Stomach (tissue), 9 donors: ENCODE results near the gene TUBGCP3. TPM values are rescaled to one million over a fixed set of nuclear protein-coding genes. Genes with fewer than 3 reads are reported as not detected.

Experiments
- DNase-seq, 2 donors: peaks; one replicate each; pipeline versions ENCODE4 v3.0.0 to v3.0.0-alpha.2; 2013 to 2019
- H3K27ac ChIP-seq, 5 donors: fragments of 200-600 bp in 4 of 5; sonication (generic) in 4 of 5; one replicate each; pipeline ENCODE4 v1.5.1; 2013 to 2019; ENCODE audit warnings: mild to moderate bottlenecking in 1 of 5, moderate library complexity in 1 of 5
- H3K27me3 ChIP-seq, 3 donors: fragments of 200-600 bp; sonication (generic); one replicate each; pipeline ENCODE4 v1.5.1; 2017 to 2019; ENCODE audit warnings: mixed run types in 1 of 3
- H3K36me3 ChIP-seq, 4 donors: fragments of 200-600 bp; sonication (generic); 1 replicate in 3 of 4; 2 replicates in 1 of 4; pipeline ENCODE4 v1.5.1; 2016 to 2019
- H3K4me1 ChIP-seq, 4 donors: fragments of 200-600 bp; sonication (generic); one replicate each; pipeline ENCODE4 v1.5.1; 2016 to 2019
- H3K4me3 ChIP-seq, 4 donors: fragments of 200-600 bp; sonication (generic) in 3 of 4; one replicate each; pipeline ENCODE4 v1.5.1; 2016 to 2019; ENCODE audit warnings: mild to moderate bottlenecking in 1 of 4
- H3K9me3 ChIP-seq, 4 donors: fragments of 200-600 bp; sonication (generic); one replicate each; pipeline ENCODE4 v1.5.1; 2016 to 2019
- CTCF ChIP-seq, 7 experiments: fragments of 450-650 bp in 4 of 7; fragments of 200-600 bp in 3 of 7; sonication (generic) in 3 of 7; IDR thresholded peaks; one replicate each; pipeline ENCODE4 v1.5.1; 2016 to 2019; ENCODE audit warnings: antibody characterized with exemption in 7 of 7, control low read depth in 2 of 7, mild to moderate bottlenecking in 1 of 7
- EP300 ChIP-seq: sonication (generic); formaldehyde crosslinking; IDR thresholded peaks from one replicate; pipeline ENCODE4 v1.6.1; 2017; ENCODE audit warnings: antibody characterized with exemption
- POLR2A ChIP-seq, 4 donors: fragments of 450-650 bp; IDR thresholded peaks; one replicate each; pipeline ENCODE4 v1.6.1; 2016; ENCODE audit warnings: antibody characterized with exemption in 4 of 4, control low read depth in 2 of 4, mild to moderate bottlenecking in 1 of 4, moderate library complexity in 1 of 4
- POLR2AphosphoS5 ChIP-seq, 3 donors: sonication (generic); formaldehyde crosslinking; IDR thresholded peaks; one replicate each; pipeline ENCODE4 v1.6.1; 2016; ENCODE audit warnings: antibody characterized with exemption in 3 of 3
- WGBS, 5 donors: extraction: QIAGEN DNeasy Blood & Tissue Kit in 3 of 5; methylation state at CpG; one replicate each; pipeline versions ENCODE4 v1.1.5 to v1.1.7; 2013 to 2018; 5-methylcytosine and 5-hydroxymethylcytosine counted together
- intact Hi-C: fragments of 100-400 bp; cut with DNase I; formaldehyde crosslinking; loops from one replicate; pipeline ENCODE4 v1.15.1; 2023; ENCODE audit warnings: low total_unique reads
- polyA plus RNA-seq, 3 donors: library from polyadenylated mRNA; stranded (reverse); fragments of 200-250 nt; gene quantifications; one replicate each; pipeline ENCODE4 v1.2.3, GENCODE V29; 2013
- total RNA-seq, 5 donors: library from RNA; depleted of rRNA; stranded (reverse); fragments of >200 nt; gene quantifications; one replicate each; pipeline versions ENCODE4 v1.1.0 to v1.2.3, GENCODE V29; 2014 to 2016
- donor health status: healthy with polysubstance abuse.
- donor health status: Bipolar disorder and iron deficiency.
- donor health status: healthy.

TUBGCP3 gene
- total and polyA plus RNA-seq, 8 donors, result 7.8 to 49.6 (median 15.2) TPM

- TF ChIP-seq CTCF (IDR thresholded peaks at IDR 0.05) (no peak), EP300 (no peak), POLR2AphosphoS5 (IDR thresholded peaks at IDR 0.05) (no peak), POLR2A (IDR thresholded peaks at IDR 0.05) (no peak)
- Histone ChIP-seq H3K4me1 (no peaks in the 10 kb centered on the region), H3K4me3 (no peak overlapping the region), H3K27ac (no peak overlapping the region), H3K27me3 (peaks cover 0 to 21% (median 3%) of the 10 kb centered on the region in 3 donors), H3K36me3 (no peaks in the 10 kb centered on the region), H3K9me3 (no peaks in the 10 kb centered on the region)
- no peak for DNase-seq
- WGBS, 5 donors, result 86 to 96% (median 93%) methylated on average over 10 to 11 of the region's 11 CpGs
- intact Hi-C loops, result no loop called here
Measured at GRCh38 chr13:112627161-112627560, 39.2 kb upstream of the TUBGCP3 start.

- Histone ChIP-seq H3K27ac (no peak overlapping the region), H3K9me3 (no peaks in the 10 kb centered on the region), H3K27me3 (peaks cover 0 to 25% (median 4%) of the 10 kb centered on the region in 3 donors), H3K4me1 (no peaks in the 10 kb centered on the region), H3K4me3 (no peak overlapping the region), H3K36me3 (no peaks in the 10 kb centered on the region)
- intact Hi-C loops, result no loop called here
- no peak for DNase-seq
- TF ChIP-seq CTCF (IDR thresholded peaks at IDR 0.05) (no peak), POLR2AphosphoS5 (IDR thresholded peaks at IDR 0.05) (no peak), POLR2A (IDR thresholded peaks at IDR 0.05) (no peak), EP300 (no peak)
- WGBS, 5 donors, result 82 to 93% (median 92%) methylated on average over 8 to 10 of the region's 10 CpGs
Measured at GRCh38 chr13:112626761-112627160, 38.8 kb upstream of the TUBGCP3 start.

DNA sequence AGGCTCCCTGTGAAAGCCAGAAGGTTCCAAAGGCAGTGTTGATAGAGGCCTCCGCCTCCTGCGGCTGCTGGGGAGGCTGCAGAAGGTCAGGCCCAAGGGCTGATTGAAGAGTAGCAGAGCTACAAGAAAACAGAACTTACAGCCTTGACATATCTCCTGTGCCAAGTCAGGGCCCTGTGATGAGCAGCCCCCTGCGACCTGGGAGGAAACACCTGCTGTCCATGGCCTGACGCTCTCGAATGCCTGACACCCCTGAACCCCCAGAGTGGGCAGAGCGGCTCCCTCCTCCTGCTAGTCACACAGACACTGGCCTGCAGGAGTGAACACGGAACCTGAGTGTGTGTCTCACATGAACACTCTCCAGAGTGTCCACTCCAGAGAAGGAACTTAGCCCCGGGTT, 38.2 kb upstream of the TUBGCP3 start:
- Histone ChIP-seq H3K36me3 (no peaks in the 10 kb centered on the region), H3K27ac (no peak overlapping the region), H3K4me3 (no peak overlapping the region), H3K4me1 (no peaks in the 10 kb centered on the region), H3K27me3 (peaks cover 0 to 25% (median 4%) of the 10 kb centered on the region in 3 donors), H3K9me3 (no peaks in the 10 kb centered on the region)
- no peak for DNase-seq
- intact Hi-C loops, result no loop called here
- 66 to 76% (median 73%) methylated on average over 5 to 8 of the region's 8 CpGs for WGBS, 5 donors
- TF ChIP-seq EP300 (no peak), POLR2A (IDR thresholded peaks at IDR 0.05) (no peak), CTCF (IDR thresholded peaks at IDR 0.05) (no peak), POLR2AphosphoS5 (IDR thresholded peaks at IDR 0.05) (no peak)

- WGBS, 5 donors, result 72 to 94% (median 80%) methylated on average over 8 of the region's 8 CpGs
- Histone ChIP-seq H3K36me3 (no peaks in the 10 kb centered on the region), H3K4me1 (no peaks in the 10 kb centered on the region), H3K4me3 (no peak overlapping the region), H3K9me3 (no peaks in the 10 kb centered on the region), H3K27ac (no peak overlapping the region), H3K27me3 (peaks cover 0 to 29% (median 4%) of the 10 kb centered on the region in 3 donors)
- no peak for DNase-seq
- intact Hi-C loops, result no loop called here
- TF ChIP-seq CTCF (IDR thresholded peaks at IDR 0.05) (no peak), EP300 (no peak), POLR2A (IDR thresholded peaks at IDR 0.05) (no peak), POLR2AphosphoS5 (IDR thresholded peaks at IDR 0.05) (no peak)
Measured at GRCh38 chr13:112625698-112626097, 37.7 kb upstream of the TUBGCP3 start.
